Coronary artery (tissue), 2 donors: ENCODE data around the gene EXD2.
"Not testable (repeated sequence)": the region's sequence is repeated elsewhere in the genome, so short reads cannot be mapped to it uniquely, and the experiment has no call there.

Source experiments
- DNase-seq: peaks from one replicate; pipeline ENCODE4 v3.0.0-alpha.2; 2017; ENCODE audit warnings: low spot score
- H3K27ac ChIP-seq, 2 donors: fragments of 200-600 bp; sonication (generic); one replicate each; pipeline ENCODE4 v1.5.1; 2016 to 2019
- H3K4me3 ChIP-seq: fragments of 200-600 bp; sonication (generic); 2 replicates; pipeline ENCODE4 v1.5.1; 2016; ENCODE audit warnings: mild to moderate bottlenecking, moderate library complexity
- CTCF ChIP-seq: fragments of 200-600 bp; sonication (generic); IDR thresholded peaks from one replicate; pipeline ENCODE4 v1.5.1; 2019; ENCODE audit warnings: antibody characterized with exemption

Gene EXD2

GRCh38 chr14:69199786-69200185 lies 8.5 kb downstream of the EXD2 start:
- no peak for TF ChIP-seq CTCF

GRCh38 chr14:69204753-69205152 lies 13.5 kb downstream of the EXD2 start:
- DNase-seq, result no peak
- no peak for TF ChIP-seq CTCF
- H3K4me3 ChIP-seq, result no peak overlapping the region

More at GRCh38 chr14:69199786-69200185, 8.5 kb downstream of the EXD2 start:
- no peak overlapping the region for H3K27ac ChIP-seq
- H3K4me3 ChIP-seq, result no peak overlapping the region
- DNase-seq, result no peak

GRCh38 chr14:69207435-69208041 lies 16.2 kb downstream of the EXD2 start:
- TF ChIP-seq CTCF, result no peak
- no peak overlapping the region for H3K4me3 ChIP-seq
- no peak overlapping the region for H3K27ac ChIP-seq
- no peak for DNase-seq

More at GRCh38 chr14:69204753-69205152, 13.5 kb downstream of the EXD2 start:
- no peak overlapping the region for H3K27ac ChIP-seq

GRCh38 chr14:69208666-69209065 lies 17.4 kb downstream of the EXD2 start:
- Histone ChIP-seq H3K4me3 (no peak overlapping the region), H3K27ac (no peak overlapping the region)
- no peak for DNase-seq
- no peak for TF ChIP-seq CTCF

GRCh38 chr14:69214393-69214792 lies 23.1 kb downstream of the EXD2 start:
- Histone ChIP-seq H3K4me3 (no peak overlapping the region), H3K27ac (no peak overlapping the region)
- no peak for TF ChIP-seq CTCF
- DNase-seq, result no peak

GRCh38 chr14:69217663-69218062 lies 26.4 kb downstream of the EXD2 start:
- DNase-seq, H3K27ac ChIP-seq, H3K4me3 ChIP-seq: not testable (repeated sequence)

- TF ChIP-seq CTCF, result no peak
- H3K27ac ChIP-seq, result no peak overlapping the region
- DNase-seq, result no peak
- no peak overlapping the region for H3K4me3 ChIP-seq
Observed at GRCh38 chr14:69224946-69225345, 33.6 kb downstream of the EXD2 start.
